Fibroblast of villous mesenchyme (primary cell): ENCODE data around the gene TBC1D12. TPM values are rescaled to one million over a fixed set of nuclear protein-coding genes. Genes with fewer than 3 reads are reported as not detected.
A peak's percentile ranks its signal among the peaks of the same experiment; 100 is the strongest.

Source experiments
- DNase-seq: peaks from one replicate; pipeline ENCODE4 v3.0.0-alpha.2; 2010; ENCODE audit warnings: low read depth
- H3K4me3 ChIP-seq: 2 replicates; pipeline ENCODE4 v1.5.1; 2011; ENCODE audit warnings: low read depth, mild to moderate bottlenecking, low read length
- total RNA-seq: library from RNA; depleted of rRNA; stranded (reverse); fragments of >200 nt; gene quantifications from 2 replicates; pipeline ENCODE4 v1.2.3, GENCODE V29; 2012
- TF ChIP-seq, protein P1 (sequence below): IDR thresholded peaks from 2 replicates; pipeline ENCODE4 v1.5.1; 2012; ENCODE audit warnings: low read depth, mild to moderate bottlenecking, low read length; ENCODE audit not compliant: insufficient read depth

TBC1D12 gene
- total RNA-seq, 1 donor = 15.1 TPM

DNA sequence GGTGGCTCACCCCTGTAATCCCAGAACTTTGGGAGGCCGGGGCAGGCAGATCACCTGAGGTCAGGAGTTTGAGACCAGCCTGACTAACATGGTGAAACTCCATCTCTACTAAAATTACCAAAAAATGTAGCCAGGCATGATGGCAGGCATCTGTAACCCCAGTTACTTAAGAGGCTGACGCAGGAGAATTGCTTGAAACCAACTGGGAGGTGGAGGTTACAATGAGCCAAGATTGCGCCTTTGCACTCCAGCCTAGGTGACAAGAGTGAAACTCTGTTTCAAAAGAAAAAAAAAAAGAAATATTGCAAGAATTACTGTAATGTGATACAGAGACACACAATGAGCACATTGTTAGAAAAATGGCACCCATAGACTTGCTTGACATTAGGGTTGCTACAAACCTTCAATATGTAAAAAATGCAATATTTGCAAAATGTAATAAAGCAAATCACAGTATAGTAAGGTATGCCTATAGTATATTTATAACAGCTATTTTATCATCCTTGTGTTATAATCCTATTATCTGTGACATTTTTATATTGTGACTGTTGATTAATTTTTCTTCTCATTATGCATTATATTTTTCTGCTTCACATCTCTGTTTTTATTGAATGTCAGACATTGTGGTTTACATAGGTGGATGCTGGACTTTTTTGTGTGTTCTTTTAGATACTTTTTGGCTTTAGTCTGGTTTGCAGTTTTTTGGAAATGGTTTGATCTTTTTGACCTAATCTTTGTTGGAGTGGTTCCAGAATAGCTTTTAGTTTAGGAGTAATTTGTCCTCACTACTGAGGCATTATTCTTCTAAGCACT is 87.8 kb downstream of the TBC1D12 start:
- no peak for DNase-seq
- H3K4me3 ChIP-seq = no peak overlapping the region
- TF ChIP-seq, protein P1, sequence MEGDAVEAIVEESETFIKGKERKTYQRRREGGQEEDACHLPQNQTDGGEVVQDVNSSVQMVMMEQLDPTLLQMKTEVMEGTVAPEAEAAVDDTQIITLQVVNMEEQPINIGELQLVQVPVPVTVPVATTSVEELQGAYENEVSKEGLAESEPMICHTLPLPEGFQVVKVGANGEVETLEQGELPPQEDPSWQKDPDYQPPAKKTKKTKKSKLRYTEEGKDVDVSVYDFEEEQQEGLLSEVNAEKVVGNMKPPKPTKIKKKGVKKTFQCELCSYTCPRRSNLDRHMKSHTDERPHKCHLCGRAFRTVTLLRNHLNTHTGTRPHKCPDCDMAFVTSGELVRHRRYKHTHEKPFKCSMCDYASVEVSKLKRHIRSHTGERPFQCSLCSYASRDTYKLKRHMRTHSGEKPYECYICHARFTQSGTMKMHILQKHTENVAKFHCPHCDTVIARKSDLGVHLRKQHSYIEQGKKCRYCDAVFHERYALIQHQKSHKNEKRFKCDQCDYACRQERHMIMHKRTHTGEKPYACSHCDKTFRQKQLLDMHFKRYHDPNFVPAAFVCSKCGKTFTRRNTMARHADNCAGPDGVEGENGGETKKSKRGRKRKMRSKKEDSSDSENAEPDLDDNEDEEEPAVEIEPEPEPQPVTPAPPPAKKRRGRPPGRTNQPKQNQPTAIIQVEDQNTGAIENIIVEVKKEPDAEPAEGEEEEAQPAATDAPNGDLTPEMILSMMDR = no peak

DNA sequence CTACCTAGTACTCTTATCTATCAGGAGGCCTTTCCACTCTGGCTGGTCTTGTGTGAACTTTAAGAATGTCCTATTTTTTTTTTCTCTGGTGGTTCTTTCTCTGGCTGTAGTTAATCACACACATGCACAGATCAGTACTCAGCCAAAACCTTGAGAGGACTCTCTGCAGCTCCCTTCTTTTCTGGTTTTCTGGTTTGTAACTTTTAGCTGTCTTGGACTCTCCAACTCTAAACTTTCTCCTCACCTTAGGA is 88.4 kb downstream of the TBC1D12 start:
- no peak for DNase-seq

DNA sequence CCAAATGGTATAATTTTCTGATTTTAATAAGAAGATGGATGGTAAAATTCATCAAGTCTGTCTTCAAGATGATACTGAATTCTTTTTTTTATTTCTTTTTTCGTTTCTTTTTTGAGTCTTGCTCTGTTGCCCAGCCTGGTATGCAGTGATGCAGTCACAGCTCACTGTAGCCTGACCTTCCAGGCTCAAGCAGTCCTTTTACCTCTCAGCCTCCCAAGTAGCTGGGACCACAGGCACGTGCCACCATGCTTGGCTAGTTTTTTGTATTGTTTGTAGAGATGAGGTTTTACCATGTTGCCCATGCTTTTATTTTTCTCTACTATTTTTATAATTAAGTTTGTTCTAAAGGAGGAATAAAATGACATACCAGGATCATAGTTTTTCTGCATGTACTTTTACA is 91.1 kb downstream of the TBC1D12 start:
- no peak overlapping the region for H3K4me3 ChIP-seq
- no peak for DNase-seq
- TF ChIP-seq, protein P1 = no peak

More for the DNA sequence above, 88.4 kb downstream of the TBC1D12 start:
- TF ChIP-seq, protein P1 = no peak
- H3K4me3 ChIP-seq = no peak overlapping the region

DNA sequence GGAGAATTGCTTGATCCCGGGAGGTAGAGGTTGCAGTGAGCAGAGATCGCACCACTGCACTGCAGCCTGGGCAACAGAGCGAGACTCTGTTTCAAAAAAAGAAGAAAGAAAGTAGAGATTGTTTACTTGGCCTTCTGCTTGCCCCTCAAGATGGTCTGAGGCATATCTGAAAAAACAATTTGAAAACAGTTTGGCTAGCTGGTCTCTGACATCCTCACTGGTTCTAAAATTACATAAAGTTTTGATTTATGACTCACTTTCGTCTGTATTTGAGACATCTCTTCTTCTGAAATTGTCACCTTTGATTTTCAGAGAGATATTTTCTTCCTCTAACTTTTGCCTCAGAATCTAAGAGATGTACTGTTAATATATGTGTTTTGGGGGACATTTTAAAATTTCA is 93.7 kb downstream of the TBC1D12 start:
- TF ChIP-seq, protein P1 = no peak
- DNase-seq = no peak
- no peak overlapping the region for H3K4me3 ChIP-seq

DNA sequence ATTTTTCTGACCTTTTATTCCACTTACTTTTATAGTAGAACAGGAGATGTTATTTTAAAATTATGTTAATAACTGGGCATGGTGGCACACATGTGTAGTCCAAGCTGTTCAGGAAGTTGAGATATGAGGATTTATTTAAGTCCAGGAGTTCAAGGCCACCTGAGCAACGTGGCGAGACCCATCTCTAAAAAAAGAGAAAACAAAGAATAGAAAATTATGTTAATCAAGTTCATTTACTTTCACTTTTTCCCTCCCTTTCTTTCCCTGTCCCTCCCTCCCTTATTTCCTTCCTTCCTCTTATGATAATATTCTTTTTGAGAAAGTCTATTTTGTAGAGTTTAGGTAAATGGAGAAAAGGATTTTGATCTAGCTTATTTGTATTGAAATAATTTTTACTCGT is 94.3 kb downstream of the TBC1D12 start:
- TF ChIP-seq, protein P1 = no peak
- H3K4me3 ChIP-seq = no peak overlapping the region
- no peak for DNase-seq

DNA sequence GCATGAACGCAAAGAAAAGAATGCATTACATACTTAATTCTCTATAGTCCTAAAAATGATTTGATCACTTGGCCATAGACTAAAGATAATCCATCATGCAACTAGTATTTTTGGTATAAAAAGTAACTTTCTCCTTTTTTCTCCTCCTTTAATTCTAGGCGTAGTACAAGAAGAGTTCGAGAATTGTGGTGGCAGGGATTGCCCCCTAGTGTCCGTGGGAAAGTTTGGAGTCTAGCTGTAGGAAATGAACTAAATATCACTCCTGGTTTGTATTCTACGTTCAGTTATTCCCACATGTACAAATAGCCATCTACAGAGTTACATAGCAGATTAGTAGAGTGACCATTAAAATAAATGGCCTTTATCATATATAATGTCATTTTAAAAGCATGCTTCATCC is 97.7 kb downstream of the TBC1D12 start:
- TF ChIP-seq, protein P1 = peak; percentile 53
- H3K4me3 ChIP-seq = no peak overlapping the region
- peak; percentile 12 for DNase-seq
